ENCODE results near the gene PGS1.

GRCh38 chr17:78448356-78448993, 70.0 kb downstream of the PGS1 start:
- TF ChIP-seq CTCF (conservative IDR thresholded peaks at IDR 0.05 in 1 of 2, IDR thresholded peaks at IDR 0.05 in 1 of 2; ENCODE audit: low read depth in 1 of 2, low read length in 2 of 2) = peak in 1 of 2 donors; percentile 17
- TF ChIP-seq EZH2 (IDR thresholded peaks at IDR 0.05; ENCODE audit: low read length, missing control alignments) = no peak
